Measurements from ENCODE around the gene GAS6.

The GAS6 gene

DNA sequence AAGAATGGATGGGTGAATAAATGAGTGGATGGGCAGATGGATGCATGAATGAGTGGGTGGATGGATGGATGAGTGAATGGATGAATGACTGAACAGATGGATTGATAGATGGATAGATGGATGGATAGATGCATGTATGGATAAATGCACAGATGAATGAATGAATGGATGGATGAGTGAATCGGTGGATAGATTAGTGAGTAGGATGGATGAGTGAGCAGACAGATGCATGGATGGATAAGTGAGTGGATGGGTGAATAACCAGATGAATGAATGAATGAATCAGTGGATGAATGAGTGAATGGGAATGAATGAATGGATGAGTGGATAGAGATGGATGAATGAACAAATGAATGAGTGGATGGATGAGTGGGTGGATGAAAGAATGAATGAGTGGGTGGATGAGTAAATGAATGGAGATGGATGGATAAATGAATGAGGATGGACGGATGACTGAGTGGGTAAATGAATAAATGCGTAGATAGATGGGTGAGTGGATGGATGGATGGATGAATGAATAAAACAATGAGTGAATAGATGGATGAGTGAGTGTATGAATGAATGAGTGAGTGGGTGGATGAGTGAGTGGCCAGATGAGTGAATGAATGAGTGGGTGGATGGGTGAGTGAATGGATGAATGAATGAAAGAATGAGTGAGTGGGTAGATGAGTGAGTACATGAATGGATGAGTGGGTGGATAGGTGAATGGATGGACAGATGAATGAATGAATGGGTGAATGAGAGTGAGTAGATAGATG lies 13.0 kb downstream of the GAS6 start:
- no peak for DNase-seq

DNA sequence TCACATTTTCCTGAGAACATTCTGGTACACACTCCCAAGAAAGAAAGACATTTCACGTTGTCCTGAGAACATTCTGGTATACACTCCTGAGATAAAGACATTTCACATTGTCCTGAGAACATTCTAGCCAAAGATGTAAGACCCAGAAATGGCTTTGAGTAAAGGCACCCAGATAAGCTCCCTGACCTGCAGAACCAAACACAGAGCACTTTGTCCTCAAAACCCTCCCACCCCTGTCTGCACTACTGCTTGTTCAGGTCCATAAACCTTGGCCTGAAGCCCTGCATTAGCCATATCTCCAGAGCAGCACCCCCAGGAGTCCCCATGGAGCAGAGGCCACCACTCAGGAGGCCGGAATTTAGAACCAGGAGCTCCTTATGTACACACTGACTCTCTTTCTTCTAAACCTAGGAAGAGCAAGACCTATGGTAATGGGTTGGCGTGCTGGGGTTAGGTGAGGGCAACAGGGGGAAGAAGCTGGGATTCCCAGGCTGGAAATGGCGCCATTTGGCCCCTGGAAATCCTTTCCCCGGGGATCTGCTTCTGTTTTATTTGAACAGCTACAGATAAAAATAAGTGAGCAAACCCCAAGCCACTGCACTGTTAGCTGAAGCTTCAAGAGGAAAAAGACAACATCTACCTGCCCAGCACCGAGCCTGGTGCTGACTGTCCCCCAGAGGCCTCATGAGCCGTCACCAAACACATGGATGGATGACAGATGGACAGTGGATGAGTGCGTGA lies 13.7 kb downstream of the GAS6 start:
- DNase-seq = no peak

DNA sequence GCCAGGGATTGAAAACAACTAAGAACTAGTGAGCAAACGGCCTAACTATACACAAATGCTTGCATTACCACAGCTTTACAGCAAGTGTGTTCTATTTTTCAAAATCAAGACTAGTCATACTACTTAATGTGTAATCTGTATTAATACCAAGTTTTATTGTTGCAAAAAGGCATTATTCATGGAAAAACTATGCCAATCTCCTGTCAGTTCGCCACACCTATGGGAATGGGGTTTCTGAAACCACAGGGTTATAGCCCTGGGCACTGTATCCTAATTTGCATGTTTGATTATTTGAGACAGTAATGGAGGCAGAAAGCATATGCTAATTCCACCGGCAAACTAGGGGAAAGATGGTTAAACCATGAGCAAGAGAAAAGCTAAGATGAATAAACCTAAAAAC lies 14.3 kb downstream of the GAS6 start:
- DNase-seq = no peak

DNA sequence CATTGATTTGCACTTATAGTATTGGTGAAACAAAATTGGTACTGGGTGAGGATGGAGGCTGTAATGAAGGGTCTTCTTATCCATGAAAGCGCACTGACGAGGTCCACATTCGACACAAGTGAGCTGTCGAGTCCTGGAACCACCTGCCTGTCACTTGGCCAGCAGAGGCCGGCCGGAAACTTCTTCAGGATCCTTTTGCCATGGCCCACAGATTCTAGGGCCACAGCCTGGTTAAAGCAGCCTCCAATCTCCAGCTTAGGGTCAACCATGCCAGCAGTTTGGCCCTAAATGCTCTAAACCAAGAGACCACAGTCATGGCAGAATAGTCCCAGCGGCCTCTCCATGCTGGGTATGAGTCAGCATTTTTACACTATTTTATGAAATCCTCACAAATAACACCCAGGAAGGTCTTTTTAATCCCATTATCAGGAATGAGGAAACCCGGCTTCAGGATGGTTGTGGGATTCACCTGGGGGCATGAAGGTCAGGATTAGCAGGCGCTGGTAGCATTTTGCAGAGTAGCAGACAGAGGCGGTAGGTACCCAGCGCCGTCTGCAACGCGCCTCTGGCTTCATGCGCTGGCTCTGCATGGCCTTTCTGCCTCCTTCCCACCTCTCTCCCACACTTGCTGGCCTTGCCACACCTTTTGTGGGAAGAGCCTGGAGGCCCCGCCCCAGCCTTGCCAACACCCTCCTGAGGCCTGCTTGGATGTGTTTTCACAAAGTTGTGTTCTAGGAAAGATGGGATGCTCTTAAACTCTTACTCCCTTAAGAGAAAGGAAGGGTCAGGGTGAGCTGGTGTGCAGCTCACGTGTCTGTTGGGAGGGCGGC lies 15.2 kb downstream of the GAS6 start:
- no peak for DNase-seq

DNA sequence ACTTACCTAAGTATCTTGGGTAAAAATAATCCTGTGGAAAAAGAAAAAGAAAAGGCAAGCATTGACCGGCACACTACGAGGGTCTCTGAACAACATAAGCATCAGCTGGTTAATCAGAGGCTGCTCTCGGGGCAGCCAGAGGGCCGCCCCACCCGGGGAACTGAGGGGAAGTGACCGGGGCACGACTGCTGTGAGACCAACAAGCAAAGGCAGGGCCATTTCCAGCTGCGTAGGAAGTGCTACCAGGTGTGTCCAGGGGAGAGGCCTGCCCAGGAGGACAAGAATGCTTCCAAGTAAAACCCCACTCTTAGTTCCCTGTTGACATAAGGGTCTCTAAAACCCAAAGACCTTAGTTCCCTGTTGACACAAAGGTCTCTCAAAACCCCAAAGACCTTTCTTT lies 15.9 kb downstream of the GAS6 start:
- no peak for DNase-seq

DNA sequence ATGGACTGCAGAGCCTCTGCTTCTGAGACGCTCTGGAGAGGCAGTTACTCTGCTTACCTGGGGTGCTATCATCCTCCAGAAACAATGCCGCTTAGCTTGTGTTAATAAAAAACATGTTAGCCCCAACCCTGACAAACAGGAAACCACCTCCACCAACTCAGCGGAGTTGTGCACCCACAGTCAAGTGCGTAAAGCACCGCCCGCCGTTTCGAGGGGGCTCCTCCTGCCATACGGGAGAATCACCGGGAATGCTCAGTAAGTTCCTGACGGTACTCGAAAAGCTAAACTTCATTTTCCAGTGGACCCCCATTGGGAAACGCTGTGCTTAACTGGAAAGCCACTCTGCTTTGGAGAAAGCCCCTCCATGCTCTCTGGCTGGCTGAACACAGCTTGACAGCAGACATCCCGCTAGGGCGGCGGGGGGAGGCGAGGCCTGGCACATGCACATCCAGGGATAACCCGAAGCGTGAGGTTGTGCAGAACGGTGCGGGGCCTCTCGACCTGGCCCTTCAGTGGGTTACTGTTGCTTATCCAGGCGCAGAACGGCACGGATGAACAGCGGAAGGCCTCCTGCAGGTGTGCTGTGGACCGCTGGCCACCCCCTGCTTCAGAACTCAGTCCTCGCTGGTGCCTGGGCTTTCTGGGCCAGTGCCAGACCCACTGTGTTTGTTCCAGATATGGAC lies 17.1 kb downstream of the GAS6 start:
- DNase-seq = no peak

DNA sequence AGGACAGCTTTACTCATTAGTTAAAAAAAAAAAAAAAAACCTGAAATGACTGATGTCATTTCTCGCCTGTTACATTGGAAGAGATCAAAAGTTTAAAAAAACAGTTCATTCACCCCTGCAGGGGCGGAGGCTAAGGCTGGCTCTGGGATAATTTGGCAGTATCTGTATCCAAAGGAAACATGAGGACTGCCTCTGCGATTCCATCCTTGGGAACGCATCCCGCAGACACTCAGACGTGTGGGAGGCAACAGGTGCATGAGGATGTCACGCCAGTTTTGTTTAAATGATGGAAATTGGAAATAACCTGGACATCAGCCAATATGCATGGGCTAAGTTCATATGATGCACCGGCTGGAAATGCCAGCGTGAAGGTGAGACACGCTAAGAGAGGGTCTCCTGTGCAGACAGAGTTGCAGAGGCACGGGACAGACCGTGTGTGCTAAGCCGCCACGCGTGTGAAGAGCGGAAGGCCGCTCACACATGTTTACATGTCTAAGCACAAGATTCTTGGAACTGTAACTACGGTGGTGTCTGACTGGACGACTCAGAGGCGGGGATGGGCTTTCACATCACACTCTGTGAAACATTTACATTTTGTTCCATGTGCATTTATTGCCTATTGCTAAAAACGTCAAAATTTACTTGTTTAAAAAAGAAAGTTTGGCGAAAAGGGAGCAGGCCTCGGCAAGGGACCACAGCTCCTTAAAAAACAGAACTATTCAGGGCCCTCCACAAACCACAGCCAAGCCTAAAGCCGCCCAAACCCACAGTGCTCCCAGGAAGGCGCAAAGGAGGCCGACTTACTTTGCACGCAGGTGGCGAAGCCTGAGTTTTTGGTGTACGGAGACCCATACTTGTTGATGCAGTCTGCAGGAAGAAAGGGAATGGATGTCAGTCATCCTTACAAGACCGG lies 17.9 kb downstream of the GAS6 start:
- DNase-seq = no peak

DNA sequence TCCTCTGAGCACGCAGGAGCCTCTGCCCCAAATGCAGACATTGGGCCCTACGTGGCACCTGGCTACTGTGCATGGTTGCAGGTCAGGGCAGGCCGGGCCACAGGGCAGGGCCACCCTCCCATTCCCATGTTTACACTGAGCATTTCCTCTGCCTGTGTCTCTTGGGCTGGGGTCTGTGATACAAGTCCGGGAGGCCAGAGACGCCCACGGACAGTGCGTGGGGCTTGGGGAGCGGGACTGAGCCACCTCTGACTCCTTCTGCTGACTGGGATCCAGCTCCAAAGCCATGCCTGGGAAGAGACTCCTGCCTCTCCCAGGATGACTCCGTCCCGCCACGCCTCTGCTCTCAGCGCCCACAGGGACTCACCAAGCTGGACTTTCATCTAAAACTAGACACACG lies 18.8 kb downstream of the GAS6 start:
- no peak for DNase-seq

DNA sequence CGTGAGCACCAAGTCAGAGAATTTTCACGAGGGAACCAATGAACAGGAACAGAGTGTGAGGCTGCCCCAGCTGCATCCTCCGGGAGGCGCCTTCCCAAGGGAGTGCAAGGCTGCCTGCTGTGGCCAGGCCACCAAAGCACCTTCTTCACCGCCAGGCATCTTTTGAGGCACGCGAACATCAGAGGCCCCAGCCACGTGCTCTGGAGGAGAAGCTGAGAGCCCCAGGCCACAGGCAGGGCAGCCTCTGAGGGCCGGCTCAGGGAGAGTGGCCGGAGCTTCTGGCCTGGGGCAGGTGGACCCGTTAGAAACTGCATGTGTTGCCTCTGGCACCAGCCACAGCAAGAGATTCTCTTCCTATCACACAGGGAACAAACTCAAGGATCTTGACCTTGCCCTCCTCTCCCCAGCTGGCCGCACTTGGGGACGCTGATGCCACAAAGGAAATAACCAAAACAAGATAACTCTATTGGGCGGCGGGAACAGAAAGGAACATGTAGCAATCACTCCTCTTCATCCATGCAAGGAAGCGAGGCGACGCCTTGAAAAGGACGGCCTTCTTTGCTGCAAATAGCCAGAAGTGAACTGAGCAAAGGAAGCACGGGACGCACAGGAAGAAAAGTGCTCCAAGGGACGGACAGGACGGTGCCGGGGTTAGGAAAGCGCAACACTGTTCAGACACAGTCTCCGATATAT lies 19.9 kb downstream of the GAS6 start:
- DNase-seq = no peak

DNA sequence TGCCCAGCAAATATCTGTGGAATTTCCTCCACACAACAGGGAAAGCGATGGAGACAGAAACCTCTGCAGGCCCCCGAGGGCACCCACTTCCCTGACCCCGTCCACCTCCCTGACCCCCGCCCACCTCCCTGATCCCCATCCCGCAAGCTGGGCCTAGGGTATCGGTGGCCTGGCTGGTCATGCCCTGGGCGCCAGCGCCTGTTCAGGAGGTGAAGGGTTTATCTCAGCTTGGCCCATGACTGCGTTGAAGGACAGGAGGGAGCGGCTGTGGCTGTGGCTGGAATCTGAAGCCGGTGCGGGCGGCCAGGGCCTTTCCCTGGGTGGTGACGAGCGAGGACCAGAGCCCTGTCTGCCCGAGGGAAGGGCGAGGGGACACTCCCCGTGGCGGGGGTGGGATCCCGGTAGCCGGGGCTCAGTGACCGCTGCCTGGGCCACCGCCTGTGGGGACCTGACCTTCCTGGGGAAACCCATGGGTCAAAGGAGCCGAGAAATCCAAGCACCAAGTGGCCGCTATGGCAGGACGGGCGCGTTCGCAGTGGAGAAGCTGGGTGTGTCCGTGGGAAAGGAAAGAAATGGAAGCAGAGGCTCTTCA lies 20.7 kb downstream of the GAS6 start:
- no peak for DNase-seq

DNA sequence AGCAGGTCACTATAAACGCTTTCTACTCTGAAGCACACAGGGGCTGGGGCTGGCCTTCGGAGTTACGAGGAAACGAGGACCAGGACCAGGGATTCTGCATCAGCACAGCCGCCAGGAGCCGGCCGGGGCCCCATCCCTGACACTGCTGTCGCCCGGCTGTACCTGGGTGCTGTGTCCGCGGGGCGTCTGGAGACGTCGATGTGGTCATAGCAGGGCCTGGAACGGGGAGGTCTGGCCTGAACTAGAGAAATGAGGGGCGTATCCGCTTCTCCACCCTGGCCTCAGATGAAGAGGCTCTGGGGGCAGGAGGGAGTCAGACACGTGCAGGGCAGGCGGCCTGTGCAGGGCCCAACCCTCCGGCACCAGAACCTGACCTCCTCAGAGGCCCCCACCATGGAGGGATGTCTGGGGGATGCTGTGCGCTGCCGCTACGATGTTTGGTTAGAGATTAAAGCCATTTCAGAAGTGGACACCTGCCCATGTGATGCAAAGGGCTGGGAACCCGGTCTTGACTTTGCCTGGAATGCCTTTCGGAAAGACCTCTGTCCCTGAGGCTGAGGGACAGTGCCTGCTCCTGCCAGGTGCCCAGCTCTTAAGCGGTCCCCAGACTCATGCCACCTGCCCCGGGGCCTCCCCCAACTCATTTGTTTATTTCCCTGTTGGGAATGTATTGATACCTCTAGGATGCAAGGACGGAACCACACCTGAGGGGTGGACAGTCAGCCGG lies 21.4 kb downstream of the GAS6 start:
- no peak for DNase-seq

DNA sequence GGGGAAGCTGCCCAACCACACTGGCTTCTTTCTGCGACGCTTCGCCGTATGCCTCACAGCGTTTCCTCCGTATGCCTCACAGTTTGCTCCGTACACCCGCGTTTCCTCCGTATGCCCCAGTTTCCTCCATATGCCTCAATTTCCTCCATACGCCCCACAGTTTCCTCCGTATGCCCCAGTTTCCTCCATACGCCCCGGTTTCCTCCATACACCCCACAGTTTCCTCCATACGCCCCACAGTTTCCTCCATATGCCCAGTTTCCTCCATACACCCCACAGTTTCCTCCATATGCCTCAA lies 22.6 kb downstream of the GAS6 start:
- no peak for DNase-seq

DNA sequence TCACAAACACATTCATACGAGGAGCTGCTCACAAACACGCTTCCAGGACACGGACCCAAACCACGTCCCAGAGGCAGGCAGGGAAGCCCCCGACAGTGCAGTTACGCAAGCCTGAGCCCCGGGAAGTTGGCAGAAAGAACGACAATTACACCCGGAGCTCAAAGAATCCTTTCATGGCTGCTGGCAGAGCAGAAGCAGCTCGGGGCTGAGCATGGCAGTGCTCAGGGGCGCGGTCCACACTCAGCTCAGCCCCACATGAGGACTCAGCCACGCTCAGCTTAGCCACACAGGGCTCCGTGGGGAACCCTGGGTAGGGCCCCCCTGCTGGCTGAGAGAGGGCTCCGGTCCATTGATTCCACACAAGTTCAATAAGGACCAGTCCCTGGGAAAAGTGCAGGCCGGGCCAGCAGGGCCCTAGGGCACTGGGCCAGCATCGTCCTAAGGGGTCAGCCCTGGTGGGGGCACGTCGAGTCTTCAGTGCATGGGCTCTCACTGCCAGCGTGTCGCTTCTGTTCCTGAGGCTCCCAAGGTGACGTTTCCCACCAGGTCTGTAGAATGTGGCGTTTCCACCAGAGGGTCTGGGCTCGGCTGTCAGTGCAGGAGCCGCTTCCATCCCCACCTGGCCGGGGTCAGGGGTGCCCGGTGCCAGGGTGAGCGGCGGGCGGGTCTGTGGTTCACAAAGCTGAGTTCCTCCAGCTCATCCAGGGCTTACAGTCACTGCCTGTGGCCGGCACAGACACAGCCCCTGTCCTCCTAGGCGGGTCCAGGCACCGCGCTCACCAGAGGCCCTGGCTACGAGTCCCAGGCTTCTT lies 23.1 kb downstream of the GAS6 start:
- DNase-seq = peak; percentile 70 to 80

DNA sequence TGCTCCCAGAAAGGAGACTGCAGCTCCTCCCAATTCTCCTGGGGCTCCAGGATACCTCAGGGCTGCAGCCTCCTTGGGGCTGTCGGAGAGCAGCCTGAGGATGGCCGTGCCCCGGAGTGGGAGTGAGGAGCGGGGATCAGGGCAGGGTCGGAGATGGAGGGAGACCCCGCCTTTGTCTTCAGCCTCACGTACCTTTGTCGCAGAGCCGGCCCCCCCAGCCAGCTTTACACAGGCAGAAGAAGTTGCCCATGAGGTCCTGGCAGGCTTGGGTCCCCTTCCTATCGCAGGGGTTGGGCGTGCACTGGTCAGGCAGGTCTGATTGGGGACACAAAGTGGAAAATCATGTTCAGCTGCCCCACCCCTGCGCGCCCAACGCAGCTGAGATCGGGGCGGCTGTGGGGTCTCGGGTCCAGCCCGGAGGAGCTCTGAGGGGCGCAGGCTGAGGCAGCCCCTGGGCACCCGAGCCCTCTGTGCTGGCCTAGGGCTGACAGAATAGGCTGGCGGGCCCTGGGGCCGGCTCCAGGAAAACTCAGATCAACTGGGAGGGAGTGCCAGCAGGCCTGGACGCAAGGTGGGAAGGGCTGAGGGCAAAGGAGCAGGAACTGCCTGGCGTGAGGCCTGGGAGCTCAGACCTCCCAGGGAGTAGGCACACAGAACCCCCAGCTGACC lies 24.2 kb downstream of the GAS6 start:
- no peak for DNase-seq

DNA sequence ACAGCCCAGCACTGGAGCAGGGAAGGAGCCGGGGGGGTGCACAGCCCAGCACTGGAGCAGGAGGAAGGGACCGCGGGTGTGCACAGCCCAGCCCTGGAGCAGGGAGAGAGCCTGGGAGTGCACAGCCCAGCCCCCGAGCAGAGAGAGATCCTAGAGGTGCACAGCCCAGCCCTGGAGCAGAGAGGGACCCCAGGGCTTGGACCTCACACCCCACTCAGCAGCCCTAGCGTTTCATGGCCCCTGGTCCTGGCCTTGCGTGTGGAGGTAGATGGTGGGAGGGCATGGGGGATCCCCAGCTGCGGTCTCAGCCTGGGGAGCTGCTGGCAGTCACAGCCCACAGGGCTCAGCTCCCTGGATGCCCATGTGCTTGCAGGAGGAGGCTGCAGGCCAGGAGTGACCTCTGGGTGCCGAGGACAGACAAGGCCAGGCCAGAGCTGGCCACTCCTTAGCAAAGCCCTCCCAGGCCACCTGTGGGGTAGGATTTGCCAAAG lies 25.1 kb downstream of the GAS6 start:
- no peak for DNase-seq

DNA sequence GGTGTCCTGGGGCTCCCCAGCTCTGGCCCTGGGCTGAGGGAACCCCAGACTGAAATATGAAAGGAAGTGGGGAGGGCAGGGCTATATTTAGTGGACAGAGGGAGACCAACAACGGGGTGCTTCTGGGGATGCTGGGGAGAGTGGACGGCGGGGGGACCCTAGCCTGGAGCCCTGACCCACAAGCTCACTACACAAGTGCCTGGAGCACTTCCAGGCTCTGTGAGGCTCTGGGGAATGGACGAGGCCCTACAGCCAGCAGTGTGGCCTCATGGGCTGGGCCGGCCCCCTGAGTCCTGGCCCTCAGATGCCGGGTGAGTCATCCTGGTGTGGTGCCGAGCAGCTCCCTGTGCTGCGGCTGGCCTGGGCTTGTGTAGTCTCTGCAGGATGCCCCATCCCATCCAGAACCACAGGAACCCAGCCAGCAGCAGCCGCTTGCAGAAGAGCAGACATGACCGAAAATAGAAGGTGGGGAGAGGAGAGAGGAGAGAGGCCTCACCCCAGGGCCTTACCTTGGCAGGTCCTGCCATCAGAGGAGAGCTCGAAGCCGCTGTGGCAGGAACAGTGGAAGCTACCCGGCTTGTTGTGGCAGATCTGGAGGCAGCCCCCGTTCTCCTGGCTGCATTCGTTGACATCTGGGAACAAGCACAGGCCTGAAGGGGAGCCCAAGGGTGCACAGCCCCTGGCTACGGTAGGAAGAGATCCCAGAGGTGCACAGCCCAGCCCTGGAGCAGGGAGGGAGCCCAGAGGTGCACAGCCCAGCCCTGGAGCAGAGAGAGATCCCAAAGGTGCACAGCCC lies 26.1 kb downstream of the GAS6 start:
- DNase-seq = peak; percentile 62 to 78

DNA sequence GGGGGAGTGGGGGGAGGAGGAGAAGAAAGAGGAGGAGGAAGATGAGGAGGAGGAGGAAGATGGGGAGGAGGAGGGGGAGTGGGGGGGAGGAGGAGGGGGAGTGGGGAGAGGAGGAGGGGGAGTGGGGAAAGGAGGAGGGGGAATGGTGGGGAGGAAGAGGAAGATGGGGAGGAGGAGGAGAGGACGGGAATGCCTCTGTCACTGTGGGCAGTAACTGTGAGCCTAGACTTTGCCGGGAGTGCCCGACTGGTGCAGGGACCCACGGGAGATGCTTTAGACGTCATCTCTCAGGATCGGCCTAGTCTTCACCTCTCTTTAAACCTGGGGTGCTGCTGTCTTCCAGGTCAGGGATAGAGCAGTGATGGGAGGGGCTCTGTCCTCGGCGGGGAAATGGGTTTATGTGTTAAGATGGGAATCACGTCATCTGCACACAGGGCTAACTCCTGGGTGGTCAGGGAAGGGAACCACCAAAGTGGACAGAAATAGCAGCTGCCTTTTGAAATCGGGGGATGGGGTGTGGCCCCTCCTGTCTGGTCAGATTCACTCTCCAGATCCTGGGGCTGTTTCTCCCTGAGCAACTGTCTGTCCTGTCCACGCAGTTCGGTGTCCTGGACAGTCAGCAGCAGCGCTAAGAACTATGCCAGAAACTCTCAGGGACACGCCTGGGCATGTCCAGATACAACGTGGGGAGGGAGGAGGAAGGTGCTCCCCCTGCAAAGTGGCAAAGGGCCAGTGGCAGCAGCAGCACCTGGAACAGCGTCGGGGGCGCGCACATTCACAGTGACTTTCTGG lies 26.9 kb downstream of the GAS6 start:
- DNase-seq = no peak
